GM19455 (cell line): ENCODE results near the gene DGUOK.
"Not testable (repeated sequence)": the region's sequence is repeated elsewhere in the genome, so short reads cannot be mapped to it uniquely, and the experiment has no call there.

Experiments
- ATAC-seq: cut with Tn5 transposase; IDR thresholded peaks from one replicate; pipeline ENCODE4 v1.9.1; 2021; ENCODE audit not compliant: unreplicated experiment

DGUOK gene

DNA sequence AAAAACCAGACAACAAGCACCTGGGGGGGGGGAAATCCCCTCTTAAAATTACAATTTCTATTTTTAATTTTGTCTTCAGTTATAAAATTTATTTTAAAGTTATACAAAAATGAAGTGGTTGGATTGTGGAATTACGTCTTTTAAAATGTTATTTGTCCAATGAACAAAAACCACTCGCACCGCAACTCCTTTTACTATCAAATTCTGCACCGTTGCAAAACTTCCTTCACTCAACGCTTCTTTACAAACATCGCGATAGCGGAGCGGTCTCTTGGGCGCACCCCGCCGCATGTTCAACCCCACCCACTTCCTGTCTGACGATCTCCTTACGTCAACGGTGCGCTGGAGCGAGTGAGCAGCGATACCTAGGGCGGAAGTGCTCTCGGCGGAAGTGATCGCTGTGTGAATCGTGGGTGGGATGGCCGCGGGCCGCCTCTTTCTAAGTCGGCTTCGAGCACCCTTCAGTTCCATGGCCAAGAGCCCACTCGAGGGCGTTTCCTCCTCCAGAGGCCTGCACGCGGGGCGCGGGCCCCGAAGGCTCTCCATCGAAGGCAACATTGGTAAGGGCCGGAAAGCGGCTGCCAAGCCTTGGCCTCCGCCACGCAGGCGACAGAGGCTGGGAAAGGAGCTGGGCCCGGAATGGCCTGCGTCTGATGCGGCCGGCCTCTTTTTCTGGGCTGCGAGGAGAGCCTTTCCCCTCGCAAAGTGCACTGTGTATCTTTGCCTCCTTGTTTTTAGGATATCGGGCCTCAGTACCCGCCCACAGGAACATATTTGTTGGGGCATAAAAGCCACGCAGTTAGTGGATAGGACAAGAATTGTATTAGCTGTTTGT is at the start of gene DGUOK:
TSS of gene DGUOK (plus strand) at position 388 of the 835 bp plus-strand sequence. CDS start at position 419, 31 bp downstream.
- peak; percentile 98 for ATAC-seq

DNA sequence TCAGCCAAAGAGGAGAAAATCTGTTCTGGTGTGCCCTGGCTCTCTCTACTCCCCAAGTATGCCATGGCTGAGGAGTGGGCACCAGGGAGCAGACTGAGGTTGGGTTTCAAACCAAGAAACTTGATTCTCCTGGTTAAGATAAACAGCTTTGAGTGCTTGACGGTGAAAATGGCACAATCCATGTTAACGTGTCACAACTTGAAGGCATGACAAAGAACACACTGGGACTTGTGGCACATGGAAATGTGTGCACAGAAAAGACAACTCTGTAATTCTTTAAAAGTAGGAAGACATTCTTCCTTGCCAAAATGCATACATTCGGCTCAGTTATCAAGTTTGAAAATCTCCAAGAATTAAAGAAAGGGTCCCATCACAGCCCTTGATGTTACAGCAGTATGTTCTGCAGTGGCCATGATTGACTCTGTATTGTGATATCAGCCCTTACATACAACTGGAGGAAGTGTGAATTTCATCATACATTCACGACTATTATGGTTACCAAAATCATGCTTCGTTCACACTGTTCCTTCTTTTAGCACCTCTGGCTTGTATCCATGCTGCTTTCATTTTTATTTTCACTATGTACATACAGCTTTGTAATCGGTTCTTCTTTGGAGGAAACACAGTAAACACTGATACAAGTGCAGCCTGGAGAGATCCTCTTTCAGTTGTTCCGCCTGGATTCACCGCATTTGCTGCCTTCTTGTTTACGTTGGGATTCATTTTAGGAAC is 49.4 kb upstream of the DGUOK start:
- ATAC-seq, result no peak

DNA sequence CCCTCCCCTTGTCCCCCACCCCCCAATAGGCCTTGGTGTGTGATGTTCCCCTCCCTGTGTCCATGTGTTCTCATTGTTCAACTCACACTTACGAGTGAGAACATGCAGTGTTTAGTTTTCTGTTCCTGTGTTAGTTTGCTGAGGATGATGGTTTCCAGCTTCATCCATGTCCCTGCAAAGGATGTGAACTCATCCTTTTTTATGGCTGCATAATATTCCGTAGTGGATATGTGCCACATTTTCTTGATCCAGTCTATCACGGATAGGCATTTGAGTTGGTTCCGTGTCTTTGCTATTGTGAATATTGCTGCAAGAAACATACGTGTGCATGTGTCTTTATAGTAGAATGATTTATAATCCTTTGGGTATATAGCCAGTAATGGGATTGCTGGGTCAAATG is 48.7 kb upstream of the DGUOK start:
- ATAC-seq, result not testable (repeated sequence)

DNA sequence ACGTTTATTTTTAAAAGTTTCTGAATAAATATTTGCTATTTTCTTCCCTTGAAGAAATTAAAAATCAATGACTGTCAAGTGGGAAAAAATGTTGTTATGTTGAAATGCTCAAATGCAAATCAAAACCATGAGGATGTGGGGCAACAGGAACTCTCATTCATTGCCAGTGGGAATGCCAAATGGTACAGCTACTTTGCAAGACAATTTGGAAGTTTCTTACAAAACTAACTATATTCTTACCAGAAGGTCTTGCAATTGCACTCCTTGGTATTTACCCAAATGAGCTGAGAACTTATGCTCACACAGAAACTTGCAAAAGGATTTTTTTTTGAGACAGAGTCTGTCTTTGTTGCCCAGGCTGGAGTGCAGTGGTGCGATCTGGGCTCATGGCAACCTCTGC is 41.3 kb upstream of the DGUOK start:
- ATAC-seq, result no peak

DNA sequence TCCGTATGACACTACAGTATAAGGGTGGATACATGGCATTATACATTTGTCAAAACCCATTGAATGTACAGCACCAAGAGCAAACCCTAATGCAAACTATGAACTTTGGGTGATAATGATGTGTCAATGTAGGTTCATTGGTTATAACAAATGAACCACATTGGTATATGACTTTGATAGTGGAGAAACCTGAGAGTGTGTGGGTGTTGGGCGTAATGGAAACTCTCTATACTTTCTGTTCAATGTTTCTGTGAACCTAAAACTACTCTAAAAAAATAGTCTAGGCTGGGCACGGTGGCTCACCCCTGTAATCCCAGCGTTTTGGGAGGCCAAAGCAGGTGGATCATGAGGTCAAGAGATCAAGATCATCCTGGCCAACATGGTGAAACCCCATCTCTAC is 40.3 kb upstream of the DGUOK start:
- no peak for ATAC-seq

DNA sequence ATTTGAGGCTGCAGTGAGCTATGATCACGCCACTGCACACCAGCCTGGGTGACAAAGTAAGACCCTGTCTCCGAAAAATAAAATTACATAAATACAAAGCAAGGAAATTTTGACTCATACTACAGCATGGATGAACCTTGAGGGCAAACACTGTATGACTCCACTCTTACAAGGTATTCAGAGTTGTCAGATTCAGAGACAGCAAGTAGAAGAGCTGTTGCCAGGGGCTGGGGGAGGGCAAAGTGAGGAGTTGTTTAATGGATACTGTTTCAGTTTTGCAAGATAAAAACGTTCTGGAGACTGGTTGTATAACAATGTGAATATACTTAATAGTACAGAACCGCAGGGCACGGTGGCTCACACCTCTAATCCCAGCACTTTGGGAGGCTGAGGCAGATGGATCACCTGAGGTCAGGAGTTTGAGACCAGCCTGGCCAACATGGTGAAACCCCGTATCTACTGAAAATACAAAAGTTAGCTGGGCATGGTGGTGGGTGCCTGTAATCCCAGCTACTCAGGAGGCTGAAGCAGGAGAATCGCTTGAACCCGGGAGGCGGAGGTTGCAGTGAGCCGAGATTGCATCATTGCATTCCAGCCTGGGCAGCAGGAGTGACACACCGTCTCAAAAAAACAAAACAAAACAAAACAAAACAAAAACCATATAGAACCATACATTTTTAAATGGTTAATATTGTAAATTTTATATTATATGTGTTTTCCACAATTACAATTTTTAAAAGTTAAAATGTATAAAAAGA is 38.9 kb upstream of the DGUOK start:
- not testable (repeated sequence) for ATAC-seq

DNA sequence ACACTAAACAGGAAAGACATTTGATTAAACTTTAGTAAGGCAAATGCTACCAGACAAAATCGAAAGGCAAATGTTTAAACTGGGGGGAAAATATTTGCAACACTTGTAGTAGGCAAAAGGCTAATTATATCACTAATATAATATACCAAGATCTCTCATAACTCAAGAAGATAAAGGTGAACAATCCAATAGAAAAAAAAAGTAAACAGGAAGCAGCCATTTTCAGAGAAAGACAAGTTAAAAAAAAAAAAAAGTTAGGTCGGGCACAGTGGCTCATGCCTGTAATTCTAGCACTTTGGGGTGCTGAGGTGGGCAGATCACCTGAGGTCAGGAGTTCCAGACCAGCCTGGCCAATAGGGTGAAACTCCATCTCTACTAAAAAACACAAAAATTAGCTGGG is 38.3 kb upstream of the DGUOK start:
- ATAC-seq, result no peak

DNA sequence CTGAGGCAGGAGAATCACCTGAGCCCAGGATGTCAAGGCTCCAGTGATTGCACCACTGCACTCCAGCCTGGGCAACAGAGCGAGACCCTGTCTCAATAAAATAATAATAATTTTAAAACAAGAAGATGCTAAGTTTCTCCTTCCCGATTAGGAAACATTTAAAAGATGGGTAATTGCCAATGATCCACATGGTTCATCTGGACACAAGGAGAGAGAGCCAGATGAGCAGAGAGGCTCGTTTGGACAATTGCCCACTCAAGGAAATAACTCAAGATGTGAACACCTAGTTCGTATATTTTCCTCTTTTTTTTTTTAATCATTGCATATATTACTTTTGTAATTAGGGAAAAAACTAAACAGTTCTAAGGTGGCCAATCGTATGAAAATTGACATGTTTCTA is 37.5 kb upstream of the DGUOK start:
- no peak for ATAC-seq

DNA sequence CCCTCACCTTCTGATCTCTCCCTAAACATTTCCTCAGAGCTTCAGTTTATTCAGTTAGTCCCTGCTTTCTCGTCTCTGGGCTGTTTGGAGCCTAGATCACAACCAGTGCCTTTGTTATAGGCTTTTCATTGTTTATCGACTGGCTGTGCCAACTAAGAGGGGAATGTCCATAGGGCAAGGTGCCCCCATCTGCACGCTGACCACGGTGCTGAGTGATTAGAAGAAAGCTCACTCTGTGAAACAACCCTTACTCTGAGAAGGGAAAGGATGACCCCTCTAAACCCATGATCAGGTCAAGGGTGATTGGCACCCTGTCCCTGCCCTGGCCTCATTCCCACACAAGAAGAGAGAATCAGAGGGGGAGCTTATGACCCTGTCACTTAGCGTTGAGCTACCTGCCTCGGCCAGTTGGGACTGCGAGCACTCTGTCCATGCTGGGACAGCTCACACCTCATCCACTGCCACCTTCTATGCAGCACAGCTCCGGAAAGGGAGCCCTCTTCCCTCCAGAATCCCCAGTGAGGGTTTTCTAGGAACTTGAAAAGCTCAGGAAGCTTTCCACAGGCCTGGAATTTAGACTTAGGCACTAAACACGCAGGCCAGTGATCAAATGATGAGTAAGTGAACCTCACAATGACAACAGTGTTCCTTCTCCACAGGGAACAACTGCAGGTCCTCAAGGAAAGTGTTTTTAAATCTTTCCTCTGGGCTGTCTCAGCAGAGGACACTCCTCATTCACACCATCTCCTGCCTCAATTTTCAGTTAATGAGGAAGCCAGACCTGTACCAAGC is 36.2 kb upstream of the DGUOK start:
- ATAC-seq, result no peak

DNA sequence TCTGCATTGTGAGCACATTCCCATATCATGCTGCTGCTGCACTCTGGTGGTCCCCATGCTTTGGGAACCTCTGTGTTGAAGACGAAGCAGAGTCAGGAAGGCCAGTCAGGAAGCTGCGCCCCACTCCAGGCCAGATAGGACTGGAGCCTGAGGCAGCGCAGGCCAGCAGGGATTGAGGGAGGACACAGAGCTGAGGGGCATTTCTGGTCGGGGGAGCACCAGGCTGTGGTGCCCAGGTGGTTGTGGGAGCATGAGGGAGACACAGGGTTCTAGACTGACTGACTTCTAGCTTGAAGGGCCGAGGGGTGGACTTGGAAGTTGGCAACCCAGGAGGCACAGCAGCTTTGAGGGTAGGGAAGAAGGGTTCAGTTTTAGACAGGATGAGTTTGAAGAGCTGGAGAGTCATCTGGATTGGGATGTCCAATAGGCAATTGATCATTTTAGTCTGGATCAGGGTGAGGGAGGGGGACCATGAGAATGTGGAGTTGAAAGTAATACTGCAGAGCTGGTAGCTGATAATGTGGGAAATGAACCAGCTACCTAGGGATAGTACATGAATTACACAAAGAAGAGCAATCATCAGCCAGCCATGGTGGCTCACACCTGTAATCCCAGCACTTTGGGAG is 35.3 kb upstream of the DGUOK start:
- no peak for ATAC-seq

DNA sequence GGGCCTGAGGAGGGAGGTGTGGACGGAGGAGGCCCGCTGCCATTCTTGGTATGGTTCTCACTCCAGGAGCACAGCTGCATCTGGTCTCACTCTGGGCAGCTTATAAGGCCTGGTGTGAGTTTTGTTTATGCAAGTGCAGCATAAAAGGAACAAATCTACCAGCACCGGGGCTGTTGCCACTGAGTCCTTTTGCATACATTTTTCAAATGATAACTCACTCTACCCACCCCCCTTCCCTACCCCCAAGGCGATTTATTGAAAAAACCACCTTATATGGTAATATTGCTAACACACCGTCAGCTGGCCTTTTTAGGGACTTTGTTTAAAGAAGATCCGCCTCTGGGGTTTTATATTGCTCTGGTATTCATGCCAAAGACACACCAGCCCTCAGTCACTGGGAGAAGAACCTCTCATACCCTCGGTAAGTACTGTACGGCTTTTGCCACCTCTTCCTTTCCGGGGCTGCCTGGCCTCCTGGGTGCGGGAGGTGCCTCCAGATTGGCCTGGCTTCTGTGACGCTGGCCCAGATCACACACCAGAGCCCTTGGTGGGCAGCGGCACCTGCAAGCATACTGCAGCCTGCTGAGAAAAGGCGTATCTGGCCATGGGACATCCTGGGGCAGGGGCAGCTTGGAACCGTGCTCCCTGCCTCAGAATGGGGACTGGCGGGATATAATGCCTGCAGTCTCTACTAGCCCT is 33.9 kb upstream of the DGUOK start, which contains the start of gene ACTG2:
TSS of gene ACTG2 (plus strand) at position 378 of the 699 bp plus-strand sequence. CDS start 8,304 bp downstream, outside the sequence.
- no peak for ATAC-seq

DNA sequence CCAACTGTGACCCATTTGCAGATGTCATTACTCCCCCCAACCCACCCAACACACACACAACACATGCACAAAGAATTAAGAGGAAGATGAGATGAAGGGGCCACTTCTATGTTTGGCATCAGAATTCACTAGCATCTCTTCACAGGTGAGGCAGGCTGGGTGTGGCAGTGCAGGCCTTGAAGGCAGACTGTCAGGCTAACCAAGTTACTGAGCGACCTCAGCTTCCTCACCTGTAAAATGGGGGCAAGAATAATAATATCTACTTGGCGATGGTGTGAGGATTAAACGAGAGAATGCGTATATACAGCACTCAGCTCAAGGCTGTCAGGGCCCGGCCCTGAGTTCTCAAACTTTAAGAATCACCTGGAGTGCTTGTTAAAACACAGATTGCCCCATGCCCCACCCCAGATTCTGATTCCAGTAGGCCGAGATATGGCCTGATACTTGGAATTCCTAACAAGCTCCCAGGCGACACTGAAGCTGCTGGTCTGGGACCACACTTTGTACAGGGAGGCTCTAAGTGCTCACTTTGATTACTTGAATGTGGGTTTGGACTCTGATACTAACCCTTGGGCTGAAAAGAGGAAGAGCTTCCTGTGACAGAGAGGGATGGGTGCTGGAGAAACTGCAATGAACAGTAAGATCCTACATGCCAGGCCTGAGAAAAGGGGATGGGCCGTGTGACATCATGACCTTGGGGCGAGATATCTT is 32.8 kb upstream of the DGUOK start:
- no peak for ATAC-seq

DNA sequence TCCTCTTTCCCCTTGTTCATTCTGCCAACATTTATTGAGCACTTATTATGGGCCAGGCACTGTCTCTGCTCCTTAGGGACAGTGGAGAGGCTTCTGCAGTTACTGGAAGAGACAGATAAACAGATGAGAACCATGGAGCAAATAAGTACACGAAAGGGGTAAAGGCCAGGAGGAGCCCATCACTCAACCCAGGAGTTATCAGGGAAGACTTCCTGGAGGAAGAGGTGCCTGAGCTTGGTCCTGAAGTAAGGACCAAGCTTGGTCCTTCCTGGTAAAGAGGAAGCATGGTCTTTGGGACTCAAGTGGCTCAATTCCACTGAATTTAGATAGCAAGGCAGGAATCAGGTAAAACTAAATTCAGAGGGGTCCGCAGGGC is 32.2 kb upstream of the DGUOK start:
- ATAC-seq, result no peak

DNA sequence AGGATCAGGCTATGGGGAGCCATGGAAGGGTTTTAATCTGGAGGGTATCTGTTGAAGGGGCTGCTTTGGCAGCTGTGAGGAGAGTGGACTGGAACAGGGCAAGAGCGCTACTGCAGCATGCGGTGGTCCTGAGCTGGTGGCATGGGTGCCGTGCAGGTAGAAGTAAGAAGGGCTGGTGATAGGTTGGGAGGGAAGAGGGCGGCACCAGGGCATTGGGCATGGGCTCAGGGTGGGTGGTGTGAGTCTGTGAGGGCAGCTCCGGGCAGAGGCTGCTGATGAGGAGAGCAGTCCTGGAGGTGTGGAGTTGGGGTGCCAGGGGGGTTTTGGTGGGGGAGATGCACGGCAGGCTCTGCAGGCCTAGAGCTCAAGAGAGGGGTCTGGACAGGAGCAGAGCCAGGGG is 31.8 kb upstream of the DGUOK start:
- ATAC-seq, result no peak

DNA sequence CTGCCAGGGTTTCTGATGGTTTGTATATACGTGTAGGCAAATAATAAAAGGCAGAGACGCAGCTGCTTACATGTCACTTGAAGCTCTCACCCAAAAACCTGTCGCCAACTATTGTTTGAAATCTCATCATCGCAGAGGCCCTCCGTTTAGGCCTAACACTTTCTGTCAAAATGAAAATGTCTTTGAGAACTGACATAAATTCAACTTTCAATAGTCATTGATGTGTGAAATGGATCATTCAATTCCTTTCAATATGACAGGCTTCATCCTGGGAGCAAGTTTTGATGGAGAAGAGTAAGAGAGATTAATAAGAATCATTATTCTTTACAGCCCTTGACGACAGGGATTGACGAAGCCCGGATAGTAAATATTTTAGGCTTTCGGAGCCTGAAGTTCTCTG is 31.2 kb upstream of the DGUOK start:
- no peak for ATAC-seq

DNA sequence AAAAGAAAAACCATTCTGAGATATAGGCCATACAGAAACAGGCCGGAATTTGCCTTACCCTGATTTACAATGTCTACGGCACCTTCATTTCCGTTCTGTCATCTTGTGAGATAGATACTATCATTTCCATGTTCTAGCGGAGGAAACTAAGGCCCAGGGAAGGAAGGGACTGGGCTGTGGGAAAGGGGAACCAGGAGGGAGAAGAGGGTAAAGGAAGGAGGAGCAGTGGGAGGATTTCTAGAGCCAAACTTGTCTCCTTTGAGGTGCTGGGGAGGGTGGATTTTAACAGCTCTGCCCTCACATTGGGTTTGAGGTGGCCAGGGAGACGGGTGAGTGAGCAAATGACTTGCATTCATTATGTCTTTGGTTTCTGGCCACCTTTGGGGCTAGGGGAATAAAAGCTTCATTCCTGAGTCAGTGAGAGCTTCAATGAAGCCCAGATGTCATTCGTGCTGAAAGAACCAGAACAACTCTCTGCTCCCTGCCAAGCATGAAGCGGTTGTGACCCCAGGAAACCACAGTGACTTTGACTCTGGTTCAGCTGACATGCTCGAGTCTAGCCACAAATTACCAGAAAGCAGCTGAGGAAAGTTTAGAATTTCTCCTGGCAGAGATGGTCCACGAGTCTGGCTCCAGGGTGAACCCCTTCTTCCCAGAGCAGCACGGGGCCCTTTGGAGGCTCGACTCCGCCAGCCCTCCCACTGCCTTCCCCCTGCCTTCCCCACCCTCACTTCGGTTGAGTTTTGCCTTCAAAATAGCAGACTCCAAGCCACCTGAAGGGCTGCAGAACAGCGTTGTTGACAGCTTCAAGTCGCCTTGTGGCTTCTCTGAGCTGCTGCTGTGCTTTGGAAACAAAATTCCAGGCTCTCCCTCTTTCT is 30.1 kb upstream of the DGUOK start:
- ATAC-seq, result no peak

DNA sequence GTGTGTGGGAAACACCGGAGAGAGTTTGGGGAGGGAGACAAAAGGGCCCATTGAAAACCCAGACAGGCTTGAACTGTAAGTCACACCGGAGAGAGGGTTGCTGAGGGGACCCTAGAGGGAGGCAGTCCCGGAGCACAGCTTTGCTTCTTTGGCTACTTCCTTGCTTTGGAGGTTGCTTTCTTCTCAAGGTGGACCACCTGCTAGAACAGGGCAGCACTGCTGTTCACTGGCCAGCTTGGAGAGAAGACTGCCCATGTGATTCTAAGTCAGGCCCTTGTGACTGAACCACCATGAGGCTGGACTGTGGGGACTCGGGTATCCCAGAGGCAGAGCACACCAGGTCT is 29.5 kb upstream of the DGUOK start:
- ATAC-seq, result no peak

DNA sequence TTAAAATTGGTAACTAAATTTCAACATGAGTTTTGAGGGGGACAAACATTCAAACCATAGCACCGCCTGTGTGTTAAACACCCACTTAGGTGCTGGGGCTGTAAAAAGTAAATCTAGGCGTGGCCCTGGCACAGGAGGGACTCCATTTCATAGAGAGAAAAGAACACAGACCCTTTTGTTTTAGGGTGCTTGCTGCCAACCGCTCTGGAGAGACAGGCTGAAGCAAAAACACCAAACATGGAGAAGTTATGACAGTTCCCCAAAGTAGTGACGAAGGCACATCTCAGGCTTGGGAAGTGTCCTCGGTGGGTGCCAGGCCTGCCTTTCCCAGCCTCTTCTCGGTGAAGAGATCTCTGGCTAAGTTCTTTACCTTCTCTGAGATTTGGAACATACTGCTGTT is 28.7 kb upstream of the DGUOK start:
- no peak for ATAC-seq
